Astrocyte (in vitro differentiated cells and primary cell): ENCODE results near the gene NXPH1. TPM values are rescaled to one million over a fixed set of nuclear protein-coding genes. Genes with fewer than 3 reads are reported as not detected.

Source experiments
- DNase-seq: peaks from one replicate; pipeline ENCODE4 v3.0.0-alpha.2; 2010; ENCODE audit warnings: low read depth
- FAIRE-seq: peaks from 2 replicates; lab custom pipeline; 2011; peaks lifted over from hg19 to GRCh38; lab: Jason Lieb, UNC
- H2AFZ ChIP-seq: 2 replicates; pipeline ENCODE4 v1.6.0; 2012; ENCODE audit warnings: low read depth, low read length, inconsistent platforms
- H3K27ac ChIP-seq: 2 replicates; pipeline ENCODE4 v1.5.1; 2011; ENCODE audit warnings: low read depth, low read length, inconsistent platforms
- H3K27me3 ChIP-seq: 2 replicates; pipeline ENCODE4 v1.6.0; 2011; ENCODE audit warnings: low read length, inconsistent platforms; ENCODE audit not compliant: insufficient read depth
- H3K36me3 ChIP-seq: 2 replicates; pipeline ENCODE4 v1.5.1; 2011; ENCODE audit warnings: low read length, inconsistent platforms; ENCODE audit not compliant: insufficient read depth
- H3K4me1 ChIP-seq: 2 replicates; pipeline ENCODE4 v1.5.1; 2011; ENCODE audit warnings: low read length, inconsistent platforms; ENCODE audit not compliant: insufficient read depth
- H3K4me2 ChIP-seq: 2 replicates; pipeline ENCODE4 v1.6.0; 2012; ENCODE audit warnings: low read length, inconsistent platforms
- H3K4me3 ChIP-seq: 2 replicates; pipeline ENCODE4 v1.5.1; 2011; ENCODE audit warnings: low read depth, mild to moderate bottlenecking, low read length, inconsistent platforms; ENCODE audit not compliant: insufficient read depth
- H3K79me2 ChIP-seq: 2 replicates; pipeline ENCODE4 v1.6.0; 2012; ENCODE audit warnings: mild to moderate bottlenecking, low read length, inconsistent platforms; ENCODE audit not compliant: insufficient read depth
- H3K9ac ChIP-seq: 2 replicates; pipeline ENCODE4 v1.6.0; 2012; ENCODE audit warnings: mild to moderate bottlenecking, low read length, inconsistent platforms
- H3K9me3 ChIP-seq: 2 replicates; pipeline ENCODE4 v1.5.1; 2012; ENCODE audit warnings: low read depth, mild to moderate bottlenecking, low read length, inconsistent platforms; ENCODE audit not compliant: insufficient read depth
- H4K20me1 ChIP-seq: 2 replicates; pipeline ENCODE4 v1.6.0; 2012; ENCODE audit warnings: low read length, inconsistent platforms; ENCODE audit not compliant: insufficient read depth
- H3K27ac Mint-ChIP-seq: one replicate; pipeline ENCODE4 v1.8.0; 2021; ENCODE audit warnings: mild to moderate bottlenecking, mixed read lengths; ENCODE audit not compliant: unreplicated experiment
- H3K27me3 Mint-ChIP-seq: one replicate; pipeline ENCODE4 v1.8.0; 2021; ENCODE audit warnings: low read depth, mixed read lengths; ENCODE audit not compliant: unreplicated experiment
- H3K36me3 Mint-ChIP-seq: one replicate; pipeline ENCODE4 v1.8.0; 2021; ENCODE audit warnings: low read depth, mixed read lengths; ENCODE audit not compliant: unreplicated experiment
- H3K4me1 Mint-ChIP-seq: one replicate; pipeline ENCODE4 v1.8.0; 2021; ENCODE audit warnings: low read depth, mixed read lengths; ENCODE audit not compliant: unreplicated experiment
- H3K4me3 Mint-ChIP-seq: one replicate; pipeline ENCODE4 v1.8.0; 2021; ENCODE audit warnings: mild to moderate bottlenecking, moderate library complexity, mixed read lengths; ENCODE audit not compliant: unreplicated experiment
- H3K9me3 Mint-ChIP-seq: one replicate; pipeline ENCODE4 v1.8.0; 2021; ENCODE audit warnings: mild to moderate bottlenecking, mixed read lengths; ENCODE audit not compliant: unreplicated experiment
- EZH2 ChIP-seq: IDR thresholded peaks from 2 replicates; pipeline ENCODE4 v1.6.1; 2012; ENCODE audit warnings: mild to moderate bottlenecking, low read length, inconsistent platforms; ENCODE audit not compliant: insufficient read depth
- total RNA-seq: library from RNA; stranded (reverse); gene quantifications from 2 replicates; pipeline ENCODE4 v1.2.1, GENCODE V29; 2021
- TF ChIP-seq, protein P1 (sequence below): IDR thresholded peaks from 2 replicates; pipeline ENCODE4 v1.5.1; 2011; ENCODE audit warnings: low read depth, mild to moderate bottlenecking, inconsistent platforms, low read length, moderate library complexity; ENCODE audit not compliant: insufficient read depth

The NXPH1 gene
- total RNA-seq, 1 donor from 2014 or later = 0.16 TPM

DNA sequence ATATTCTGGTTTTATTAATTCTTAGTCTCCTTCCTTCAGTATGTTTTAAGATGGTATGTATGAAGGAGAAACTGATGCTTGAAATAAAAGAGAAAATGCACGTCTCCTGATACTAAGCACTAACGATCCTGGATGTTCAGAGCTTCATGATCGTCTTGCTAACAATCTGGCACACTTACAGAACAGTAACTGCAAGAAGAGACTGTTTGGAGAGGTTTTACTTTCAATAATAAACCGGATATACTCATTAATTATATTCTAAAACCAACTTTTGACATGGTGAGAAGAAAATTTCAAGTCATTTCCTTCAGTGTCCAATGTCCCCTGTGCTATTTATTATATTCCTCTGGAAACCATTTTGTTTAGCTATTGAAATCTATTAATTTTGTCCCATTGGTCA lies 251.0 kb downstream of the NXPH1 start:
- Mint-ChIP-seq H3K4me1 (no peaks in the 10 kb centered on the region), H3K36me3 (no peaks in the 10 kb centered on the region), H3K9me3 (no peaks in the 10 kb centered on the region), H3K4me3 (no peak overlapping the region), H3K27ac (no peak overlapping the region), H3K27me3 (no peaks in the 10 kb centered on the region)
- H3K36me3 ChIP-seq = no peaks in the 10 kb centered on the region
- DNase-seq (no peak), FAIRE-seq (no peak)
- no peaks in the 10 kb centered on the region for H3K4me1 ChIP-seq
- H3K9ac ChIP-seq = no peak overlapping the region
- H2AFZ ChIP-seq = no peak overlapping the region
- H3K4me3 ChIP-seq = no peak overlapping the region
- H3K27me3 ChIP-seq = no peaks in the 10 kb centered on the region
- no peaks in the 10 kb centered on the region for H3K9me3 ChIP-seq
- H4K20me1 ChIP-seq = no peaks in the 10 kb centered on the region
- TF ChIP-seq, protein P1, sequence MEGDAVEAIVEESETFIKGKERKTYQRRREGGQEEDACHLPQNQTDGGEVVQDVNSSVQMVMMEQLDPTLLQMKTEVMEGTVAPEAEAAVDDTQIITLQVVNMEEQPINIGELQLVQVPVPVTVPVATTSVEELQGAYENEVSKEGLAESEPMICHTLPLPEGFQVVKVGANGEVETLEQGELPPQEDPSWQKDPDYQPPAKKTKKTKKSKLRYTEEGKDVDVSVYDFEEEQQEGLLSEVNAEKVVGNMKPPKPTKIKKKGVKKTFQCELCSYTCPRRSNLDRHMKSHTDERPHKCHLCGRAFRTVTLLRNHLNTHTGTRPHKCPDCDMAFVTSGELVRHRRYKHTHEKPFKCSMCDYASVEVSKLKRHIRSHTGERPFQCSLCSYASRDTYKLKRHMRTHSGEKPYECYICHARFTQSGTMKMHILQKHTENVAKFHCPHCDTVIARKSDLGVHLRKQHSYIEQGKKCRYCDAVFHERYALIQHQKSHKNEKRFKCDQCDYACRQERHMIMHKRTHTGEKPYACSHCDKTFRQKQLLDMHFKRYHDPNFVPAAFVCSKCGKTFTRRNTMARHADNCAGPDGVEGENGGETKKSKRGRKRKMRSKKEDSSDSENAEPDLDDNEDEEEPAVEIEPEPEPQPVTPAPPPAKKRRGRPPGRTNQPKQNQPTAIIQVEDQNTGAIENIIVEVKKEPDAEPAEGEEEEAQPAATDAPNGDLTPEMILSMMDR = no peak
- no peak for TF ChIP-seq EZH2
- H3K27ac ChIP-seq = no peak overlapping the region
- H3K79me2 ChIP-seq = no peaks in the 10 kb centered on the region
- H3K4me2 ChIP-seq = no peak overlapping the region

- Histone ChIP-seq H4K20me1 (no peaks in the 10 kb centered on the region), H3K9ac (no peak overlapping the region), H3K79me2 (no peaks in the 10 kb centered on the region), H3K27me3 (no peaks in the 10 kb centered on the region), H3K36me3 (no peaks in the 10 kb centered on the region), H3K4me1 (no peaks in the 10 kb centered on the region), H3K27ac (no peak overlapping the region), H3K4me3 (no peak overlapping the region), H2AFZ (no peak overlapping the region), H3K4me2 (no peak overlapping the region), H3K9me3 (no peaks in the 10 kb centered on the region)
- no peaks in the 10 kb centered on the region for H3K36me3 Mint-ChIP-seq
- no peak overlapping the region for H3K4me3 Mint-ChIP-seq
- no peak for DNase-seq
- TF ChIP-seq EZH2 = no peak
- TF ChIP-seq, protein P1 = no peak
- no peaks in the 10 kb centered on the region for H3K9me3 Mint-ChIP-seq
- H3K4me1 Mint-ChIP-seq = no peaks in the 10 kb centered on the region
- no peak overlapping the region for H3K27ac Mint-ChIP-seq
- no peaks in the 10 kb centered on the region for H3K27me3 Mint-ChIP-seq
- no peak for FAIRE-seq
These were observed 266.6 kb downstream of the NXPH1 start for GRCh38 chr7:8699875-8700624.

- H4K20me1 ChIP-seq = no peaks in the 10 kb centered on the region
- Mint-ChIP-seq H3K27ac (no peak overlapping the region), H3K27me3 (no peaks in the 10 kb centered on the region)
These were observed 269.4 kb downstream of the NXPH1 start for GRCh38 chr7:8702807-8703206.

More at GRCh38 chr7:8702807-8703206, 269.4 kb downstream of the NXPH1 start:
- FAIRE-seq (no peak), DNase-seq (no peak)
- no peak overlapping the region for H3K27ac ChIP-seq
- H2AFZ ChIP-seq = no peak overlapping the region
- no peak overlapping the region for H3K9ac ChIP-seq
- no peak overlapping the region for H3K4me3 ChIP-seq
- H3K79me2 ChIP-seq = no peaks in the 10 kb centered on the region
- TF ChIP-seq EZH2 = no peak
- TF ChIP-seq, protein P1 = no peak
- H3K9me3 ChIP-seq = no peaks in the 10 kb centered on the region
- Mint-ChIP-seq H3K9me3 (no peaks in the 10 kb centered on the region), H3K4me3 (no peak overlapping the region), H3K4me1 (no peaks in the 10 kb centered on the region), H3K36me3 (no peaks in the 10 kb centered on the region)
- H3K4me1 ChIP-seq = no peaks in the 10 kb centered on the region
- no peaks in the 10 kb centered on the region for H3K36me3 ChIP-seq
- no peaks in the 10 kb centered on the region for H3K27me3 ChIP-seq
- no peak overlapping the region for H3K4me2 ChIP-seq
